CD4-positive, alpha-beta T cell treated with Interleukin-15 for 4 hours (primary cell): ENCODE data around the gene GCLC.
"Not testable (repeated sequence)": the region's sequence is repeated elsewhere in the genome, so short reads cannot be mapped to it uniquely, and the experiment has no call there.

ENCODE experiments used
- DNase-seq: peaks from one replicate; pipeline ENCODE4 v3.0.0-alpha.2; 2020; ENCODE audit warnings: low spot score

GCLC gene

GRCh38 chr6:53544470-53545308 lies at the start of gene GCLC:
Gene GCLC, minus strand, starts transcription at chr6:53545101. Its CDS starts 456 bp downstream, at chr6:53544645.
- peak; percentile 89 for DNase-seq

- DNase-seq = no peak
Observed at GRCh38 chr6:53594596-53594995, 49.7 kb upstream of the GCLC start.

- no peak for DNase-seq
Observed at GRCh38 chr6:53593001-53593488, 48.1 kb upstream of the GCLC start.

- DNase-seq = no peak
Observed at GRCh38 chr6:53591873-53592272, 47.0 kb upstream of the GCLC start.

GRCh38 chr6:53588816-53589509 lies 44.1 kb upstream of the GCLC start:
- DNase-seq = no peak

- no peak for DNase-seq
Observed at GRCh38 chr6:53587291-53587690, 42.4 kb upstream of the GCLC start.

GRCh38 chr6:53585208-53585900 lies 40.5 kb upstream of the GCLC start:
- no peak for DNase-seq

- DNase-seq = no peak
Observed at GRCh38 chr6:53584726-53585125, 39.8 kb upstream of the GCLC start.

- DNase-seq = no peak
Observed at GRCh38 chr6:53583451-53583850, 38.5 kb upstream of the GCLC start.

- DNase-seq = no peak
Observed at GRCh38 chr6:53582963-53583362, 38.1 kb upstream of the GCLC start.

- DNase-seq = no peak
Observed at GRCh38 chr6:53581856-53582255, 37.0 kb upstream of the GCLC start.

- DNase-seq = no peak
Observed at GRCh38 chr6:53581173-53581773, 36.4 kb upstream of the GCLC start.

- DNase-seq = no peak
Observed at GRCh38 chr6:53579338-53579737, 34.4 kb upstream of the GCLC start.

GRCh38 chr6:53578371-53578770 lies 33.5 kb upstream of the GCLC start:
- DNase-seq = no peak

GRCh38 chr6:53573299-53573698 lies 28.4 kb upstream of the GCLC start:
- no peak for DNase-seq

GRCh38 chr6:53572379-53572778 lies 27.5 kb upstream of the GCLC start:
- not testable (repeated sequence) for DNase-seq

GRCh38 chr6:53568776-53569616 lies 24.1 kb upstream of the GCLC start:
- no peak for DNase-seq

- DNase-seq = no peak
Observed at GRCh38 chr6:53567701-53568100, 22.8 kb upstream of the GCLC start.

- no peak for DNase-seq
Observed at GRCh38 chr6:53566755-53567154, 21.9 kb upstream of the GCLC start.

- DNase-seq = no peak
Observed at GRCh38 chr6:53565886-53566285, 21.0 kb upstream of the GCLC start.

GRCh38 chr6:53564401-53565065 lies 19.6 kb upstream of the GCLC start:
- DNase-seq = no peak
